DMS114 treated with DMSO at 0.1 percent for 48 hours (cell line): ENCODE results near the gene LRRC4C.
"Not testable (repeated sequence)": the region's sequence is repeated elsewhere in the genome, so short reads cannot be mapped to it uniquely, and the experiment has no call there.

Source experiments
- DNase-seq: peaks from one replicate; lab custom pipeline; 2025; ENCODE audit not compliant: unreplicated experiment; lab: John Stamatoyannopoulos, UW

The LRRC4C gene

DNA sequence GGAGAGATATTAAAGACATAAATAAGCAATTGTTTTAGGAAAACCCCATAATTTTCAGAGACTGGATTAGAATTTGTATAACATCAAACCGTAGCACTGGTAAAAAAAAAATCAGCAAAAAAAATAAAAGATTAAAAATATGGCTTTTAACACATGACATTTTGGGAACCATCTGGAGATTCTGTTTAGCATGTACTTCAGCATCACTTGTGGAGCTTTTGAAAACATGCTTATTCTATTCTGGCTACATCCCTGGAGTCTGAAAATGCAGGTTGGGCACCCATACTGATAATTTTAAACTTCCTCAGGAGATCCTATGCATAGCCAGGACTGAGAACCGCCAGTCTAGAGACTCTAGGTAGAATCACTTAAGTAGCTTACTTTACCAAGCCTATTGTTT lies 1190.9 kb downstream of the LRRC4C start:
- no peak for DNase-seq

DNA sequence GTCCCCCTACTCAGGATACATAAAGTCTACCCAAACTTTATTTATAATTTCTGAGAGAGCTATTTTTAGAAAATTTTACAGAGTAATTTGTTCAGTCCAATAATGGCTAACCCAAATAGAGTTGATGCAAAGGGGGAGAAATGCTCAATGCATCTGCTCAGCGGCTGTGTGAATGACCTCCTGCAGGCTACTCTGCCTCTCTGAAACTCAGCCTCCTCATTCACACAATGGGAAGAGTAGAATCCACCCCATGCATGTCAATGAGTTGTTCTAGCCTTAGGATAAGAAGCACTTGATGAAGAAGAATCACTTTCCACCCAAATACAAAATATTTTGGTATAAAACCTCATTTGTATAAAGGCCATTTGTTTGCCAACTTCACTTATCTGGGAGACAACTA lies 1204.0 kb downstream of the LRRC4C start:
- no peak for DNase-seq

DNA sequence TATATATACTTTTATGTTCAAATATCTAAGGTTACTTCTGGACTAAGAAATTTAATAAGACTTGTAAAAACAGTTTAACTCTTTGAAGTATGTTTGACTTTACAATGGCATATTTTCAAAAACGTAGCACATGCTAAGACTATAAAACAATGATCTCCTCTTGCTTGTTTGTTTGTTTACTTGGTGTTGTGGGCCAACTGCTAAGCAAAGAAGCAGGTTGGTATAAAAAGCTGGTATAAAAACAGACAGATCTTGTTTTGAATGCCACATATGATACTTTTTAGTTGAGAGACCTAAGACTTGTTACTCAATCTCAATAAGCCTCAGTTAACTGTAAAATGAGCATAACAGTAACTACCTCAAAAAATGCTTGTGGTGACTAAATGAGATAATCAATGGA lies 1206.3 kb downstream of the LRRC4C start:
- DNase-seq: no peak

DNA sequence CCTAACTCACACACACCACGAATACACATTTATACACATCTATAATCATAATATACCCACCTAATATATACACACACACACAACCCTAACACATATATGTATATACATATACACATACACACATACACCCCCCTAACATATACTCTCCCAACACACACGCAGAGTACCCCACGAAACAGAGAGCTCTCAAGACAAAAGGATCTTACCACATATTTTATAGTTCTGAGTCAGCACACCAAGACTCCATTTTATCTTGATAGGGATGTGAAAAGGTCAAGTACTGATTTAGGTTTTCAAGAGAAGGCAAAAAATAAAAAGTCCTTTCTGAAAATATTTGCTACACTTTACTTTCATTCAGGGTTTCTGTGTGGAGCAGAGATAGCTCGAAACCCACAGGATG lies 1207.2 kb downstream of the LRRC4C start:
- no peak for DNase-seq

DNA sequence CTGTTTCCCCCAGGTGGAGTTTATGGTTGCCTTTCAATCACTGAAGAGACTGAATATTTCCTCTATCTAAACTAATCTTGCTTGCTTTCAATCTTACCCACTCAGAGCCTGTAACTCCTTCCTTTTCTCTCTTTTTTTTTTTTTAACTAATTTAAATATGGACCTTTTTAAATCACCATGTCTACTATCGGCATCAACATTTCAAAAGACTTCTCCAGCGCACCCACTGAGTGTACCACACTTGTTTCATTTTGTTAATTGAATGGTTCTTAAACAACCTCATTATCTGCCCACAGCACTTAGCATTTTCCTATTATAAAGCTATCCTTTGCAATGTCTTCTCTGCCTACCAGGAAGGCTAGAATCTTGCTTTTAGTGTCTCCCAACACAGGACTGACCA lies 1212.5 kb downstream of the LRRC4C start:
- no peak for DNase-seq

DNA sequence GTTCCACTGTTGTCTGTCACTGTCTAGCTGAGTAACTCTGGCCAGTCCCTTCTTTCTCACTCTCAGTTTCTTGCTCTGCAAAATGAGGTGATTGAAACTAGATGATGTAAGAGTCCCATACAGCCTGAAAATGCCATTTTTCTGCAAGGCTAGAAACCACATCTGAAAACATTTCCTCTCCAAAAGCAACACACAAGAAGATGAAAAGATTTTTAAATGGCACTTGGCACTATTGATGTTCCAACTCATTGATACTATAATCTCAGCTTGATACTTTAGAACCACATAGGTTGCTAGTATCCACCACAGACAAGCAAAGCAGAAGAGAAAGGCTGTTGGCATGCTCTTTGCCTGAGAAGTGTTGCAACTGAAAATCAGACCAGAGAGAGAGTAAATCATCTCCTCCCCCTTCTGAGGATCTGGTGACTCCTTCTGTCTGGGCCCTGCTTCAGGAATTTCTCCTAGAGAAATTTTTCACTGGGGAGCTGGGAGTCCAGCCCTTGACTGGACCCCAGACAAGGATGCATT lies 1217.9 kb downstream of the LRRC4C start:
- no peak for DNase-seq

DNA sequence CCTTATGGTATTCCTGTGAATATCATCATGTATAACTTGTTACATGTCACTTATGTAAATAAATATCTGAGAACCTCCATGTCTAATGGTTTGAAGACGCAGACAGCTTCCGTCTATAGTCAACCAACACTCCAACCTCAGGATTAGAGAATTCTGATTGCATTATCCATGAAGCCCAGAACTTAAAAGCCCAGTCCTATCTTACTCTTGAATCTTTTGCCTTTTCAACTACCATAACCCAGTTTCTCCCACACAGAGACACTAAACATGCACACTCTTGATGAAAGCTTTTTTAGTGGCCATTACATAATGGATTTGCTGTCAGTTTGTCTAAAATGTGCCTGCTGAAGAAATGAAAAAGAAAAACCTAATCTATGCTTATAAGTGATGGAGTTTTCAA lies 1219.2 kb downstream of the LRRC4C start:
- no peak for DNase-seq

DNA sequence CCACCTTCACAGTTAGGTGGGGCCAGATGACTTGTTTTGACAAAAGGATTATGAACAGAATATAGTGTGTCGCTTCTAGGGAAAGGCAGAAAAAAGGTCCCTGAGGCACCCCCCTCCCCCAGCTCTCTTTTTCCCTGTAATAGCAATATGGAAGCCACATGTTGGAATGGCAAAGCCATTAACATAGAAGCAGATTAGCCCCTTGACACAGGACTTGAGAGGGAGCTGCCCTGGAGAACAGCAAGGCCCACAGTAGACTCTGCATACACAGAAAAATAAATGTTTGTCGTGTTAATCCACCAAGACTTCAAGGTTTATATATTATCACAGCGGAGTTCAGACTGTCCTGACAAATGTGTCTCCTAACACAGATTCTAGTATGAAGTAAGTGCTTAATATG lies 1222.9 kb downstream of the LRRC4C start:
- DNase-seq: no peak

DNA sequence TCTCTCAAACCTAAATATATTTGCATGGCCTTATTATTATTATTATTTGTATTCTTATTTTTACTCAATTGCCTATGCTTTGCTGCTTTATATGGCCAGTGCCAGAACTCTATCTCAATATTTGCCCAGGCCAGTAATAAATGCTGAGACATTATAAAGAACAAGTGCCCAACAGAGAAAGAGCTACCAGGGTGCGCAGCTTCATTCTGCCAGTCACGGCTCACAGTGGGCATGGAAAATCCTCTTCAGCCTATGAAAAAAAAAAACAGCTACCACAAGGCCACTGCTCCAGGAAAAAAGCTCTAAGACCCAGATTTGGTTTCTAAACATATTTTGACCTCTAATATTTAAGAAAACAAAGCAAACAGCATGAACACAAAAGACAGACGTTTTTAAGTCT lies 1223.6 kb downstream of the LRRC4C start:
- no peak for DNase-seq

DNA sequence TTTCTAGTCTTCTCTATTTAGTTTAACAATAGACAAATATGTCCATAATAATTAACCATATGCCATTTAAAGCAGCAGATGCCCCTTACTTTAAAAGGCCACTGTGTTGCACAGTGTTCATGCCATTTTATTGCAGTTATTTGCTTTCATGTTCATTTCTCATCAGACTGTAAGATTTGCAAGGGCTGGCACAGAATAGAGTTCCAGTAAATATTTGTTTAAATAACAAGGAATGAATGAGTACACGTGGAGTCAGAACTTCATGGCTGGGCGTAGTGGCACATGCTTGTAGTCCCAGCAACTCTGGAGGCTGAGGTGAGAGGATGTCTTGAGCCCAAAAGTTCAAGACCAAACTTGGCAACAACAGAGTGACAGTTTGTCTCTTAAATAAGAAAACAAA lies 1228.6 kb downstream of the LRRC4C start:
- no peak for DNase-seq

DNA sequence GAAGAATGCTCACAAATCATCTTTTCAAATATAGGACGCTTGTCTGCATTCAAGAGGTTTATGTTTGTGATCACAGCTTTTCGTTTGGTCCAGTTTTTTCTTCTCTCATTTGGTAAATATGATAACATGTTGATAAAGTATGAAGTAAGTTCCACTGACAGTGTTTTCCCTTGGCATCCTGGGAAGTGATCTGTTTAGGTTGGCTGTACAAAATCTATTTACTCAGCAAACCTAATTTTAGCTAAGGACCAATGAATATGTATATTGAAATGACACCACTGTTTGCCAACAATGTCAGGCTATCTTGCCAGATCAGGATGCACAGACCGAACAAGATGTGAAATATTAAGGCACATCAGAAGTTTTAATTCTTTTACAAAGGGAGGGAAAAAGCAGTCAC lies 1230.8 kb downstream of the LRRC4C start:
- DNase-seq: no peak

DNA sequence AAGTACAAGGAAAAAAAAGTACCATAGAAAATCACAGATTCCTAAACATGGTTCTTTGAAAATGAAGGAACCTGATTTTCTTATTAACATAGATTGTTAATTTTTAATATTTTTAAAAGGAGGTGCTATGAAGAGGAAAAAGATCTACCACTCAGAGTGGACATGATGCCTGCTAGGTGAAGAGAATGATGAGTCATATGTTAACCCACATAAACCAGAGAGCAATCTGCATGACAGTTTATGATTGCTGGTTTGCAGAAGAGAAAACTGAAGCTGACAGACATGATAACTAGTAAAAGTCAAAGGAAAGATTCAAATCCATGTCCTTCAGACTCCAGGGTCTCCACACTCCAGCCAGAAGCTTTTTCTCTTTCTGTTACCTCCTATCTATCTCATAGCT lies 1231.7 kb downstream of the LRRC4C start:
- no peak for DNase-seq

DNA sequence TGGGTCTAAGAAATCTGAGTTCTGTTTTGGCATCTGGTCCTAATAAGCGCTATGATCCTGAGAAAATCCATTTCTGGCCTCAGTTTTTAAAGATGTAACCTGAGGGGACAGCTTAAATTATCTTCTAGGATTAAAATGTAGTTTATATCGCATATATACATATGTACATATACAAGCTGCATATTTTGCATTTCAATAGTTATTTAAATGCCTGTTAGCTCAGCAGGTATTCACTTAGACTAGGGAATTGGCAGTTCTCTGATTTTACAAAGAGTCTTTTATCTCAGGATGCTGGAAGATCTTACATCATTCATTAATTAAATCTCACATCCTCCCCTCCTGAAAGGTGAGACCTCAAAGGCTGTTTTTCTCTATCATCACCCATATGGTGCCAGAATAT lies 1232.8 kb downstream of the LRRC4C start:
- DNase-seq: no peak

DNA sequence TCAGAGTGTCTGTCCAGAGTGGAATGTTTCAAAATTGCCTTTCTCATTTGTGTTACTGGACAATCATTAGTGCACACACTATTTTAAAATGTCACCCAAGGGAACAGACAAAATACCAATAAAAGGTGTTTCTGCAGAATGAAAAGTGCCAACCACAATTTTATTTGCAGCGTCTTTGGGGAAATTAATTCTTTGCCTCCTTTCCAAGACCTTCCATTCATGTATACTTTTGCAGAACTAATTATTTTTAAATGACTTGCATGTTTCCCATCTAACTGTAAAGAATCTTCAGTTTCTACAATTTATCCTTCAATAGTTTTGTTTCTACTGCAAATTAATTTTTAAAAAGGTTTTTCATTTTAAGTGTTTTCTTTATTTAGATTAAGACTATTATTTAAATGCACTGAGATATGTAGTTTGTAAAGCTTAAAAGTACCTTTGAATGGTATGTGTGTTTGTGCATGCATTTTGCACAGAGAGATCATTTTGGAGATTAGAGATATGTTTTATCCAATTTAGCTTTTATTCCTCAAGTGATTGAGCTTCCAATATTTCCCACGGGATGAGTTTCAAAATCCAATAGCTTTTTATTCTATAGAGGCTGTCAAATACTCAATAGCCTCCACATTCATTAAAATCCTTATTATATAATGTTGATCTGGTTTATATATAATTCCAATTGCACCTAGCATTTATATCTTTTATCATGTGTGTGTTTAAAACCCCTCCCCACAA lies 1235.7 kb downstream of the LRRC4C start:
- no peak for DNase-seq

DNA sequence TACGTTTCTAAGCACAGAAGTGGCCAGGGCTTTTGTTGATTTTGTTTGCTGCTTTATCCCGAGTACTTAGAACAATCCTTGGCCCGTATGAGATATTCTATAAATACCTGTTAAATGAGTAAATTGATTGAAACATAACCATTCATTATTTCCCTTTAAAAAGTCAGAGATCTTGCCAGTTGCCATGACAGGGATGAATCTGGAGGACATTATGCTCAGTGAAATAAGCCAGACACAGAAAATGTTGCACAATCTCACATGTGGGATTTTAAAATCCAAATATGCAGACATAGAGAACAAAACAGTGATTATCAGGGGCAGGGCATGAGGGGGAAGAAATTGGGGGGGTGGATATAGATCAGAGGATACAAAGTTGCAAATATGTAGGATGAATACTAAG lies 1240.1 kb downstream of the LRRC4C start:
- no peak for DNase-seq

DNA sequence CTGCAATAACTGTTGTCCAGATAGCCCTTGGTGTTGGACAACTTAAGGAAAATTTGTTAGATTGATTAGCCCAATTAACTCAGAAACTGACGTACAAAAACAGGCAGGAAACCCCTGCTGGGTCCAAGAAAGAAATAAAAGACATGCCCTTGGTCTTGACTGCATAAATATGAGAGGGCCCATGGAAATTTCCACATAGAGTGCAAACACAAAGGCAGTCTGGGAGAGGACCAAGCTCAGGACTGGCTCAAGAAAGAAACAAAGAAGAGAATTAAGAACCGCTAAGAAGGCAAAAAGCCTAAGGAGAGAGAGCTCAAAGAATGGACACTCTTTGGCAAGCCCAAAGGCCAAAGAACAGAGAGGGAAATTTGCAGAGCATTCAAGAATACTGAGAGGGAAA lies 1243.9 kb downstream of the LRRC4C start:
- no peak for DNase-seq

DNA sequence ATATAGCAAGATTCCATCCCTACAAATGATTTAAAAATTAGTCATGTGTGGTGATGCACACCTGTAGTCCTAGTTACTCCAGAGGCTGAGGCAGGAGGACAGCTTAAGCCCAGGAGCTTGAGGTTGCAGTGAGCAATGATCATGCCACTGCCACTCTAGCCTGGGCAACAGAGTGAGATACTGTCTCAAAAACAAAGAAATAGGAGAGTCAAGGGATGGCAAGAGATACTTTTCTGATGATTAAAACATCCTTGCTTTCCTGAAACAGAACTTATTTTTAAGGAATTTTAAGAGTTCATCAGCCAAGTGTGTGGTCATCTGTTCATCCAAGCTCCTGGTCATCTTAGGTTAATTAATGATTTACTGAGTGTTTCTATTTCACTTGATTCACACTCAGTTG lies 1252.0 kb downstream of the LRRC4C start:
- DNase-seq: no peak

DNA sequence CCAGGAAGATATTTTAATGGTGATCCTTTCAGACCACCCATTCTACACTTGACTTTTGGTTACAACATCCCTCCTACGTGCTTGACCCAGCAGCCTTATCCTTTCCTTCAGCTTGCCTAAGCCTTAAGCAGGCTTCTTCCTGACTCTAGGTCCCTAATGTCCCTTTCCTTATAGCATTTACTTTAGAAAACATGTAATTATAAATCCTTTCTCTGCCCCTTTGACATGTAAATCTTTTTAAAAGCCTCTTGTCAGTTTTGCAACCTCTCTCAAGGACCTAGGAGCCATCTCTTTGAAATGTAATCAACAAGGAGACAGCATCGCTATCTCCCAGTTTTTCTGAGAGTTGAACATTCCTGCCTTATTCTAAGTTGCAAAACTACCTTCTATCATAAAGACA lies 1255.2 kb downstream of the LRRC4C start:
- no peak for DNase-seq

DNA sequence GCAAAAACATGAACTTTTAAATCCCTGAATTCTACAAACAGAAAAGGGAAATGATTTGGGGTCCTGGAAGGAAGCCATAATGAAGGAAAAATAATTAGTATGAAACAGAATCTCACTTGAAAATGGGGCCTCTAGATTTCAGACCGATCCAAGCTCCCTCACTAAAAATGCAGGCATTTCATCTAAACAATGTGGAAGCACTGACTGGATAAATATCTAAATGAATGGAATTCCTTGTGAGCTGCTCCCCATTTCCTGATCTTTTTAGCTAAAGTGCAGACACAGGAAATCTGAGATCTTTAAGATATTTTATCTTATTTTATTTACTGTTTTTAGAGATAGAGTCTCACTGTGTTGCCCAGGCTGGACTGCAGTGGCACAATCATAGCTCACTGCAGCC lies 1255.8 kb downstream of the LRRC4C start:
- no peak for DNase-seq

DNA sequence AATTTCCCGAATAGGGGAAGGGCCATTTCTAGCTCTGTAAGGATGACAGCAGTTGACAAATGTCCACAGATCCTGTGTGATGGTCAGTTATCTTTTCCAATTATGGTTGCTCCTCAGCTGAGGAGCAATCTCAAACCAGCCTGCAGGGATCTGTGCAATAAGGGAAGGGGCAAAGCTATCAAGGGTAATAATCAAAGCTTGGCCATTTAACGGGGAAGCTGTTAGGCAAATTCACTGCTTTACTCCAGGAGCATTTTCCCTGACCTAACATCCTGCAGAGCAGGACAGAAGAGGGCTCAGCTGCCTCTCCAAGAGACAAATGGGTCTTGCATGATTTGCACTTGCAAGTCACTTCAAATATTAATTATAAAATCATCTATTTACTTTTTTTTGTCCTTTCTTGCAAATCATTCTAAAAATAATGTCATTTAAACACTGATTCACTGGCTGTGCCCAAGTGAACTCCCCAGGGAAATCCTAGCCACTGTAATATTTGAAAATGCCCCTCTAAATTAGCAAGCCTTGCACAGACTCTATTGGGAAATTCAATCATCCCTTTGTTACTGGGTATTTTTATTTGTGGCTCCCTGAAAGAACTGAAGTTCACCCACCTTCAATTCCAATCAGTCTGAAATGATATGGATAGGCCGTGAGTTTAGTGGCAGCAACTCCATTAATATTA lies 1256.7 kb downstream of the LRRC4C start:
- DNase-seq: no peak

DNA sequence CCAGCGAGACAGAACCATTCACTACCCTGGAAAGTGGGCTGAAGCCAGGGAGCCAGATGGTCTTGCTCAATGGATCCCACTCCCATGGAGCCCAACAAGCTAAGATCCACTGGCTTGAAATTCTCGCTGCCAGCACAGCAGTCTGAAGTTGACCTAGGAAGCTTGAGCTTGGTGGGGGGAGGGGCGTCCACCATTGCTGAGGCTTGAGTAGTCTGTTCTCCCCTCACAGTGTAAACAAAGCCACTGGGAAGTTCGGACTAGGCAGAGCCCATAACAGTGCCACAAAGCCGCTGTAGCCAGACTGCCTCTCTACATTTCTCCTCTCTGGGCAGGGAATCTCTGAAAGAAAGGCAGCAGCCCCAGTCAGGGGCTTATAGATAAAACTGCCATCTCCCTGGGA lies 1266.9 kb downstream of the LRRC4C start:
- DNase-seq: not testable (repeated sequence)

DNA sequence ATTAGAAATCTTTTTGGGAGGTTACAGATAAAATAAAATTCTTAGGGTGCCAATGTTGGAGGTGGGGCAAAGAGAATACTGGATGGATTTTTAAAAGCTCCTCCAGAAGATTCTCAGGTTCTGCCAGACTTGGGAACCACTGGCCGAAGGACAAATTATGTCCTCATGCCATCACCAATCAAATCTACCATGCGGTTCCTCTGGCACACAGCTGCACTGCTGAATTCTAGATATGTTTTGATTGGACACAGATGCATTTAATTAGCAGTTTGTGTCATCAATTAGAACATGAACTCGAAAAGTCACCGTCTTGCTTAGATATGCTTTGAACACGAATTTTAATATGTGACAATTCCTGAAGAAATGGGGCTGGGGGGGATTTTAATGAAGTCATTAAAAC lies 1269.2 kb downstream of the LRRC4C start:
- DNase-seq: no peak

DNA sequence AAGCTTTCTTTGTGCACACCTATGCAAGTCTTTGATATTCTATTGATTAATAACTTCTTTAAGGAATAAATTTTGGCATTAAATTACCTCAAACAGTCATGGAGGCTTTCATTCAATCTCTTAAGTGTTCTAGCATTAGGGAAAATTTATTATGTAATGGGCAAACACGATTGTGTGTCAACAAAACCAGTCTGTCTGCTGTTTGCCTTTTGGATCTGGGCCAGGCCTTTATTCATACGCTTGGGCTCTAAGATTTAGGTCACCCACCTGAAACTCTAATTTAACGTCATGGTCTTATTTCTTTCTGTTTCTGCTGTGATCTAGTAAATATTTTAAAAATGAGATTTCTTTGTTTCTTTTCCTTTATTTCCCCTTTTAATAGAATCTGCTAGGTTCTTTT lies 1270.6 kb downstream of the LRRC4C start:
- no peak for DNase-seq
